Uterus (tissue), 2 donors: Measurements from ENCODE around the gene SEC24D.

Source experiments
- CTCF ChIP-seq, 4 experiments: fragments of 200-600 bp in 2 of 4; fragments of 450-650 bp in 2 of 4; sonication (generic) in 2 of 4; IDR thresholded peaks; one replicate each; pipeline ENCODE4 v1.5.1; 2016 to 2019; ENCODE audit warnings: antibody characterized with exemption in 4 of 4, mild to moderate bottlenecking in 2 of 4, moderate library complexity in 1 of 4
- POLR2A ChIP-seq, 2 donors: fragments of 450-650 bp; IDR thresholded peaks; one replicate each; pipeline ENCODE4 v1.6.1; 2016; ENCODE audit warnings: antibody characterized with exemption in 2 of 2, mild to moderate bottlenecking in 1 of 2, moderate library complexity in 1 of 2

- TF ChIP-seq CTCF (IDR thresholded peaks at IDR 0.05) (no peak), POLR2A (IDR thresholded peaks at IDR 0.05) (no peak)
Observed at GRCh38 chr4:118721752-118722151, 114.2 kb downstream of the SEC24D start.
